PC-9 (cell line): ENCODE results near the gene C1orf141. TPM values are rescaled to one million over a fixed set of nuclear protein-coding genes. Genes with fewer than 3 reads are reported as not detected.

Experiments used
- BruUV-seq: library from RNA; stranded (reverse); fragments of 400-500 nt; replicated peaks from 2 replicates; lab custom pipeline; 2021; lab: Mats Ljungman, UMichigan
- CTCF ChIA-PET: fragments of 300-600 bp; sonication (Branson Sonifier 250); formaldehyde crosslinking; loops from one replicate; lab custom pipeline; 2022; ENCODE audit warnings: antibody characterized with exemption; lab: Charles Lee
- POLR2A ChIA-PET: fragments of 300-600 bp; sonication (Branson Sonifier 250); formaldehyde crosslinking; loops from one replicate; lab custom pipeline; 2022; ENCODE audit warnings: antibody characterized with exemption; ENCODE audit not compliant: unreplicated experiment; lab: Charles Lee
- DNase-seq, 2 experiments: peaks; one replicate each; pipeline versions ENCODE4 v3.0.0 to v3.0.0-alpha.2; 2015 to 2022; ENCODE audit warnings: mixed read lengths in 1 of 2
- H2AFZ ChIP-seq: fragments of 200-600 bp; sonication (generic); 2 replicates; pipeline ENCODE4 v1.8.1; 2017; ENCODE audit warnings: antibody characterized with exemption
- H3F3A ChIP-seq: fragments of 200-600 bp; sonication (generic); 2 replicates; pipeline ENCODE4 v1.8.1; 2017; ENCODE audit warnings: antibody characterized with exemption, mild to moderate bottlenecking, low read depth; ENCODE audit not compliant: insufficient read depth
- H3K27ac ChIP-seq: fragments of 200-600 bp; sonication (generic); 2 replicates; pipeline ENCODE4 v1.6.1; 2016; ENCODE audit warnings: mixed run types
- H3K27me3 ChIP-seq: fragments of 200-600 bp; sonication (generic); 2 replicates; pipeline ENCODE4 v1.6.1; 2016; ENCODE audit warnings: low read depth, mixed run types; ENCODE audit not compliant: insufficient read depth
- H3K36me3 ChIP-seq: fragments of 200-600 bp; sonication (generic); 2 replicates; pipeline ENCODE4 v1.6.1; 2016; ENCODE audit warnings: low read depth, mixed run types
- H3K4me1 ChIP-seq: fragments of 200-600 bp; sonication (generic); replicated peaks from 2 replicates; pipeline ENCODE4 v1.6.1; 2016; ENCODE audit warnings: mixed run types; ENCODE audit not compliant: insufficient read depth
- H3K4me2 ChIP-seq: fragments of 200-600 bp; sonication (generic); 2 replicates; pipeline ENCODE4 v1.6.1; 2017; ENCODE audit warnings: mixed run types
- H3K4me3 ChIP-seq: fragments of 200-600 bp; sonication (generic); 2 replicates; pipeline ENCODE4 v1.6.1; 2016; ENCODE audit warnings: mixed run types
- H3K79me2 ChIP-seq: fragments of 200-600 bp; sonication (generic); 2 replicates; pipeline ENCODE4 v1.6.1; 2017; ENCODE audit warnings: low read depth, mixed run types
- H3K9me2 ChIP-seq: fragments of 200-600 bp; sonication (generic); 2 replicates; pipeline ENCODE4 v1.8.1; 2017; ENCODE audit warnings: mild to moderate bottlenecking; ENCODE audit not compliant: insufficient read depth
- H3K9me3 ChIP-seq: fragments of 200-600 bp; sonication (generic); 2 replicates; pipeline ENCODE4 v1.8.1; 2016; ENCODE audit warnings: low read depth; ENCODE audit not compliant: insufficient read depth
- H4K20me1 ChIP-seq: fragments of 200-600 bp; sonication (generic); 2 replicates; pipeline ENCODE4 v1.8.1; 2017; ENCODE audit not compliant: insufficient read depth
- CTCF ChIP-seq: fragments of 200-600 bp; sonication (generic); conservative IDR thresholded peaks from 2 replicates; pipeline ENCODE4 v1.6.1; 2017; ENCODE audit warnings: mixed run types, antibody characterized with exemption, mild to moderate bottlenecking, moderate library complexity
- EZH2 ChIP-seq: fragments of 200-600 bp; sonication (generic); IDR thresholded peaks from 2 replicates; pipeline ENCODE4 v1.8.0; 2017; ENCODE audit warnings: antibody characterized with exemption, low read depth
- intact Hi-C: fragments of 100-400 bp; cut with micrococcal nuclease; formaldehyde crosslinking; loops from one replicate; pipeline ENCODE4 v1.10.0; 2022; ENCODE audit not compliant: unreplicated experiment
- total RNA-seq: library from RNA; stranded (reverse); gene quantifications from 2 replicates; pipeline ENCODE4 v1.2.3, GENCODE V29; 2021

The C1orf141 gene
- total RNA-seq, 1 experiment from 2014 or later: not detected

GRCh38 chr1:67130673-67131072 is 4.1 kb downstream of the C1orf141 start:
- Histone ChIP-seq H3K27ac (no peak overlapping the region), H3F3A (no peaks in the 10 kb centered on the region), H3K4me3 (no peak overlapping the region), H3K4me2 (no peak overlapping the region), H3K36me3 (no peaks in the 10 kb centered on the region), H3K9me2 (no peaks in the 10 kb centered on the region), H3K9me3 (no peaks in the 10 kb centered on the region), H3K79me2 (no peaks in the 10 kb centered on the region), H3K4me1 (no peaks in the 10 kb centered on the region), H4K20me1 (no peaks in the 10 kb centered on the region), H2AFZ (no peak overlapping the region), H3K27me3 (no peaks in the 10 kb centered on the region)
- ChIA-PET CTCF (no interaction called here), POLR2A (no interaction called here)
- BruUV-seq: no TSS peak
- TF ChIP-seq EZH2: no peak
- TF ChIP-seq CTCF: no peak
- DNase-seq: no peak
- intact Hi-C loops: no loop called here

GRCh38 chr1:67126974-67127373 is 7.8 kb downstream of the C1orf141 start:
- intact Hi-C loops: no loop called here

GRCh38 chr1:67126111-67126746 is 8.5 kb downstream of the C1orf141 start:
- no peak overlapping the region for H3K4me3 ChIP-seq
- H3K9me2 ChIP-seq: no peaks in the 10 kb centered on the region
- H3K36me3 ChIP-seq: no peaks in the 10 kb centered on the region
- H3K27me3 ChIP-seq: no peaks in the 10 kb centered on the region
- no peaks in the 10 kb centered on the region for H3K9me3 ChIP-seq
- intact Hi-C loops: no loop called here
- H3F3A ChIP-seq: no peaks in the 10 kb centered on the region
- H3K79me2 ChIP-seq: no peaks in the 10 kb centered on the region
- no peak overlapping the region for H3K4me2 ChIP-seq
- H2AFZ ChIP-seq: no peak overlapping the region
- no peak for TF ChIP-seq EZH2
- no peak for TF ChIP-seq CTCF
- ChIA-PET CTCF (no interaction called here), POLR2A (interaction anchor here (0.6 kb wide), 2 partner anchors 91 to 130 kb away, joined by 3 to 5 read pairs; no protein-coding TSS in a partner anchor)
- H3K27ac ChIP-seq: no peak overlapping the region
- H3K4me1 ChIP-seq: no peaks in the 10 kb centered on the region
- no TSS peak for BruUV-seq
- no peak for DNase-seq
- H4K20me1 ChIP-seq: no peaks in the 10 kb centered on the region

More at GRCh38 chr1:67126974-67127373, 7.8 kb downstream of the C1orf141 start:
- POLR2A ChIA-PET: interaction anchor here (0.6 kb wide), 1 partner anchor 131 kb away, joined by 3 read pairs; no protein-coding TSS in a partner anchor
- H3K27ac ChIP-seq: no peak overlapping the region
- no peak for DNase-seq
- H3F3A ChIP-seq: no peaks in the 10 kb centered on the region
- no peaks in the 10 kb centered on the region for H3K27me3 ChIP-seq
- CTCF ChIA-PET: no interaction called here
- H3K4me2 ChIP-seq: no peak overlapping the region
- no peaks in the 10 kb centered on the region for H3K36me3 ChIP-seq
- H3K9me3 ChIP-seq: no peaks in the 10 kb centered on the region
- H3K4me1 ChIP-seq: no peaks in the 10 kb centered on the region
- H3K9me2 ChIP-seq: no peaks in the 10 kb centered on the region
- H3K79me2 ChIP-seq: no peaks in the 10 kb centered on the region
- no peak overlapping the region for H2AFZ ChIP-seq
- no TSS peak for BruUV-seq
- H4K20me1 ChIP-seq: no peaks in the 10 kb centered on the region
- H3K4me3 ChIP-seq: no peak overlapping the region
- TF ChIP-seq EZH2 (no peak), CTCF (no peak)
